K562 (cell line): ENCODE data around the gene MGAT4B. TPM values are rescaled to one million over a fixed set of nuclear protein-coding genes. Genes with fewer than 3 reads are reported as not detected.
A peak's percentile ranks its signal among the peaks of the same experiment; 100 is the strongest.

ENCODE experiments used
- BACH1 ChIP-seq: fragments of 200-800 bp; sonication (Bioruptor generic); IDR thresholded peaks from 2 replicates; pipeline ENCODE4 v1.6.1; 2016; ENCODE audit warnings: missing genetic modification characterization, missing compliant biosample characterization
- BRD4 ChIP-seq: fragments of 200-600 bp; sonication (generic); IDR thresholded peaks from 2 replicates; pipeline ENCODE4 v1.6.1; 2017; ENCODE audit warnings: inconsistent platforms
- CREM ChIP-seq: IDR thresholded peaks from 2 replicates; pipeline ENCODE4 v1.6.1; 2014; ENCODE audit warnings: antibody characterized with exemption, low read depth
- ELF1 ChIP-seq: fragments of 200-800 bp; sonication (Bioruptor generic); IDR thresholded peaks from 2 replicates; pipeline ENCODE4 v1.6.1; 2016; ENCODE audit warnings: missing genetic modification characterization, missing compliant biosample characterization
- ID3 ChIP-seq, 2 experiments: fragments of 250-450 bp in 1 of 2; fragments of 450-650 bp in 1 of 2; sonication (Bioruptor Pico) in 1 of 2; IDR thresholded peaks; 2 replicates each; pipeline versions ENCODE4 v1.6.1 to v1.8.0; 2016 to 2021; ENCODE audit warnings: mild to moderate bottlenecking in 2 of 2, moderate library complexity in 2 of 2, missing compliant biosample characterization in 1 of 2, missing genetic modification characterization in 1 of 2
- KDM5B ChIP-seq: fragments of 200-600 bp; sonication (generic); IDR thresholded peaks from 2 replicates; pipeline ENCODE4 v1.6.1; 2012; ENCODE audit warnings: low read depth, mild to moderate bottlenecking, moderate library complexity, low read length, control low read depth, inconsistent platforms; ENCODE audit not compliant: insufficient replicate concordance
- KLF16 ChIP-seq: IDR thresholded peaks from 2 replicates; pipeline ENCODE4 v1.6.1; 2016; ENCODE audit warnings: antibody characterized with exemption
- MCM2 ChIP-seq: fragments of 450-650 bp; IDR thresholded peaks from 2 replicates; pipeline ENCODE4 v1.6.1; 2017; ENCODE audit warnings: low read depth, mild to moderate bottlenecking
- NFIC ChIP-seq: fragments of 450-650 bp; IDR thresholded peaks from 2 replicates; pipeline ENCODE4 v1.6.1; 2017; ENCODE audit warnings: mild to moderate bottlenecking, inconsistent platforms
- POLR2A ChIP-seq: fragments of 450-650 bp; conservative IDR thresholded peaks from 2 replicates; pipeline ENCODE4 v1.6.1; 2016
- SMAD3 ChIP-seq: fragments of 450-650 bp; formaldehyde crosslinking; conservative IDR thresholded peaks from 2 replicates; pipeline ENCODE4 v1.4.0; 2020; ENCODE audit warnings: mild to moderate bottlenecking
- SRSF3 ChIP-seq: fragments of 200-400 bp; formaldehyde crosslinking; IDR thresholded peaks from 2 replicates; pipeline ENCODE4 v1.6.1; 2016; ENCODE audit warnings: mild to moderate bottlenecking, low read length, moderate library complexity; ENCODE audit not compliant: insufficient read depth
- ZBTB26 ChIP-seq: fragments of 450-650 bp; formaldehyde crosslinking; IDR thresholded peaks from 2 replicates; pipeline ENCODE4 v1.4.0; 2022; ENCODE audit warnings: missing genetic modification characterization
- ZBTB33 ChIP-seq: sonication (generic); formaldehyde crosslinking; IDR thresholded peaks from 2 replicates; pipeline ENCODE4 v1.8.1; 2023; ENCODE audit warnings: mild to moderate bottlenecking, missing genetic modification reagents
- ZNF324 ChIP-seq: fragments of 250-450 bp; sonication (Bioruptor Pico); IDR thresholded peaks from 2 replicates; pipeline ENCODE4 v1.4.0; 2020; ENCODE audit warnings: mild to moderate bottlenecking
- ZNF695 ChIP-seq: fragments of 450-650 bp; formaldehyde crosslinking; IDR thresholded peaks from 2 replicates; pipeline ENCODE4 v1.4.0; 2020; ENCODE audit warnings: mild to moderate bottlenecking, moderate library complexity
- ZNF76 ChIP-seq: fragments of 250-450 bp; sonication (Bioruptor Pico); IDR thresholded peaks from 2 replicates; pipeline ENCODE4 v1.4.0; 2020; ENCODE audit warnings: mild to moderate bottlenecking, moderate library complexity, borderline replicate concordance
- polyA plus RNA-seq, 8 experiments: library from polyadenylated mRNA; depleted of rRNA in 4 of 8; stranded (reverse) in 5 of 8; unstranded in 3 of 8; fragments of >200 nt; fragmentation: Nextera tagmentation in 2 of 8; fragmentation: Illumina TruSeq in 1 of 8; extraction: Ambion mirVana in 2 of 8; extraction: Trizol in 1 of 8; gene quantifications; 2 replicates each; pipeline versions ENCODE4 v1.2.1 to v1.2.3, GENCODE V29; 2011 to 2014; ENCODE audit warnings: inconsistent platforms in 1 of 8, missing spikeins in 1 of 8
- total RNA-seq, 7 experiments: library from RNA; depleted of rRNA in 6 of 7; stranded (reverse); fragments of >200 nt in 6 of 7; fragmentation: Illumina TruSeq in 2 of 7; extraction: Trizol in 2 of 7; gene quantifications; 2 replicates each; pipeline versions ENCODE4 v1.2.1 to v1.2.3, GENCODE V29; 2011 to 2021; ENCODE audit warnings: low replicate concordance in 1 of 7
- TF ChIP-seq, protein P1 (sequence below): fragments of 250-450 bp; sonication (Bioruptor Pico); IDR thresholded peaks from 2 replicates; pipeline ENCODE4 v1.4.0; 2020; ENCODE audit warnings: mild to moderate bottlenecking, moderate library complexity, borderline replicate concordance
- TF ChIP-seq, protein P2 (sequence below): sonication (generic); formaldehyde crosslinking; IDR thresholded peaks from 2 replicates; pipeline ENCODE4 v1.8.0; 2022; ENCODE audit warnings: mild to moderate bottlenecking, missing genetic modification reagents
- TF ChIP-seq, protein P3 (sequence below): fragments of 450-650 bp; formaldehyde crosslinking; IDR thresholded peaks from 2 replicates; pipeline ENCODE4 v1.4.0; 2020; ENCODE audit warnings: mild to moderate bottlenecking, mixed read lengths

Gene MGAT4B
- total and polyA plus RNA-seq, 9 of the 15 experiments (the other 6 are each of a cell fraction or from before 2014, with no cell fraction given), result 0.34 to 133 (median 75.4) TPM

DNA sequence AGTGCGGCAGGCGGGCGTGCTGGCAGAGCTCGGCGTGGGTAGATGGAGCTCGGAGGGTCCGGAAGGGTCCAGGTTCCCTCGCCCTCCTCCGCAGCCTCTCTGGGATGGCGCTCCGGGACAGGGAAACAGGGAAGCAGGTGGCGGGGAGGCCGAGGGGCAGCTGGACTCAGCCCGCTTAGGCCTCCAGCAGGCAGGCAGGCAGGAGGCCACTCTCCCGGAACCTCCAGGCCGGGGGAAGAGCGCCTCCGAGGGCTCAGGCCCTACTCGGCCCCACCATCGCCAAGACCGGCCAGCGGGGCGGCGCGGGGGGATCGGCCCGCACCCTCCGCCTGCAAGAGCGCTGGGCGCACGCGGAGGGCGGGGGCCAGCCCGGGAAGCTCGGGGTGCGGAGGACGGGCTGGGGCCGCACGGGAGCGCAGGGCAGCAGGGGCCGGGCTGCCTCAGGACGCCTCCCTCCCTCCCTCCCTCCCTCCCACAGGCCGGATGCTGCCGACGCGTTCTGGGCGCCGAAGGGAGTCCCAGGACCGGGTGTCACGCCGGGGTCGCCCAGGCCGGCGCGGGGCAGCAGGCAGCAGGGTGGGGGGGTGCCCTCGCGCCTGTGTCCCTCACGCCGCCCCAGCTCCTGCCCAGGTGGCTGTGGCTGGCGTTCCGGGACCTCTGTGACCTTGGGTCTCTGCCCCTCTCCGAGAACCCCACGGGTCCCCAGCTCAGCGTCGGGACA is 977 bp downstream of the MGAT4B start (continued):
- TF ChIP-seq ZNF324 (CRISPR knock-in tag), result no peak
- no peak for TF ChIP-seq ZNF76
- no peak for TF ChIP-seq ID3 (CRISPR knock-in tag; IDR thresholded peaks at IDR 0.05)
- no peak for TF ChIP-seq ID3 (tag; IDR thresholded peaks at IDR 0.05)
- TF ChIP-seq NFIC, result no peak
- TF ChIP-seq MCM2, result no peak
- TF ChIP-seq CREM, result peak; percentile 80
- no peak for TF ChIP-seq BRD4
- TF ChIP-seq ZNF695 (CRISPR knock-in tag), result no peak
- TF ChIP-seq ZBTB26 (CRISPR knock-in tag), result no peak
- TF ChIP-seq, protein P1, sequence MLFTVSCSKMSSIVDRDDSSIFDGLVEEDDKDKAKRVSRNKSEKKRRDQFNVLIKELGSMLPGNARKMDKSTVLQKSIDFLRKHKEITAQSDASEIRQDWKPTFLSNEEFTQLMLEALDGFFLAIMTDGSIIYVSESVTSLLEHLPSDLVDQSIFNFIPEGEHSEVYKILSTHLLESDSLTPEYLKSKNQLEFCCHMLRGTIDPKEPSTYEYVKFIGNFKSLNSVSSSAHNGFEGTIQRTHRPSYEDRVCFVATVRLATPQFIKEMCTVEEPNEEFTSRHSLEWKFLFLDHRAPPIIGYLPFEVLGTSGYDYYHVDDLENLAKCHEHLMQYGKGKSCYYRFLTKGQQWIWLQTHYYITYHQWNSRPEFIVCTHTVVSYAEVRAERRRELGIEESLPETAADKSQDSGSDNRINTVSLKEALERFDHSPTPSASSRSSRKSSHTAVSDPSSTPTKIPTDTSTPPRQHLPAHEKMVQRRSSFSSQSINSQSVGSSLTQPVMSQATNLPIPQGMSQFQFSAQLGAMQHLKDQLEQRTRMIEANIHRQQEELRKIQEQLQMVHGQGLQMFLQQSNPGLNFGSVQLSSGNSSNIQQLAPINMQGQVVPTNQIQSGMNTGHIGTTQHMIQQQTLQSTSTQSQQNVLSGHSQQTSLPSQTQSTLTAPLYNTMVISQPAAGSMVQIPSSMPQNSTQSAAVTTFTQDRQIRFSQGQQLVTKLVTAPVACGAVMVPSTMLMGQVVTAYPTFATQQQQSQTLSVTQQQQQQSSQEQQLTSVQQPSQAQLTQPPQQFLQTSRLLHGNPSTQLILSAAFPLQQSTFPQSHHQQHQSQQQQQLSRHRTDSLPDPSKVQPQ (CRISPR knock-in tag), result no peak
- TF ChIP-seq ZBTB33, result peak; percentile 31; the same call in 1 of the 2 replicates
- TF ChIP-seq ELF1, result no peak
- no peak for TF ChIP-seq BACH1 (tag)
- no peak for TF ChIP-seq POLR2A
- TF ChIP-seq KDM5B, result no peak
- TF ChIP-seq, protein P2, sequence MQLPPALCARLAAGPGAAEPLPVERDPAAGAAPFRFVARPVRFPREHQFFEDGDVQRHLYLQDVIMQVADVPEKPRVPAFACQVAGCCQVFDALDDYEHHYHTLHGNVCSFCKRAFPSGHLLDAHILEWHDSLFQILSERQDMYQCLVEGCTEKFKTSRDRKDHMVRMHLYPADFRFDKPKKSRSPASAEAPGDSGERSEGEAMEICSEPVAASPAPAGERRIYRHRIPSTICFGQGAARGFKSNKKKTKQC (CRISPR knock-in tag), result peak; percentile 57; the same call in 1 of the 2 replicates
- no peak for TF ChIP-seq SRSF3
- TF ChIP-seq SMAD3 (CRISPR knock-in tag), result no peak
- TF ChIP-seq, protein P3, sequence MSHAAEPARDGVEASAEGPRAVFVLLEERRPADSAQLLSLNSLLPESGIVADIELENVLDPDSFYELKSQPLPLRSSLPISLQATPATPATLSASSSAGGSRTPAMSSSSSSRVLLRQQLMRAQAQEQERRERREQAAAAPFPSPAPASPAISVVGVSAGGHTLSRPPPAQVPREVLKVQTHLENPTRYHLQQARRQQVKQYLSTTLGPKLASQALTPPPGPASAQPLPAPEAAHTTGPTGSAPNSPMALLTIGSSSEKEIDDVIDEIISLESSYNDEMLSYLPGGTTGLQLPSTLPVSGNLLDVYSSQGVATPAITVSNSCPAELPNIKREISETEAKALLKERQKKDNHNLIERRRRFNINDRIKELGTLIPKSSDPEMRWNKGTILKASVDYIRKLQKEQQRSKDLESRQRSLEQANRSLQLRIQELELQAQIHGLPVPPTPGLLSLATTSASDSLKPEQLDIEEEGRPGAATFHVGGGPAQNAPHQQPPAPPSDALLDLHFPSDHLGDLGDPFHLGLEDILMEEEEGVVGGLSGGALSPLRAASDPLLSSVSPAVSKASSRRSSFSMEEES (CRISPR knock-in tag), result no peak
- TF ChIP-seq KLF16, result no peak
